GM19351 (cell line): ENCODE data around the gene FOLR2.
A peak's percentile ranks its signal among the peaks of the same experiment; 100 is the strongest.
"Not testable (repeated sequence)": the region's sequence is repeated elsewhere in the genome, so short reads cannot be mapped to it uniquely, and the experiment has no call there.

Source experiments
- ATAC-seq: cut with Tn5 transposase; IDR thresholded peaks from one replicate; pipeline ENCODE4 v1.9.1; 2021; ENCODE audit warnings: mild to moderate bottlenecking, moderate library complexity; ENCODE audit not compliant: unreplicated experiment

Gene FOLR2

DNA sequence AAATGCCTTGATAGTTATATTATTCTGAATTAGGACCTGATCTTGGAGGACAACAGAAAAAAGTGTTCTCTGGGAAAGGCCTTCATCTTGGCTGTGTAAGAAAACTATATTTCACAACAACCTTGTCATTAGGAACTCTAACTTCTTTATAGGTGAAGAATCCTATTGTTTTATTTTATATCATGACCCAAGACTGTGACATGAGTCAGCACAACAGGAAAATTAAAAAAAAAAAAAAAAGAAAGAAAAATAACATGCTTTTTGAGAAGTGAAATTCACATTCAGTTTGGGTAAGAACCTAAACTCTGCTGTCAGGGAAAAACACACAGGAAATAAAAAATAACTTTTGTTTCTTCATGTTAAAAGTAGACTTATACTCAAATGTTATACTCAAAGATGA is 11.7 kb upstream of the FOLR2 start:
- no peak for ATAC-seq

DNA sequence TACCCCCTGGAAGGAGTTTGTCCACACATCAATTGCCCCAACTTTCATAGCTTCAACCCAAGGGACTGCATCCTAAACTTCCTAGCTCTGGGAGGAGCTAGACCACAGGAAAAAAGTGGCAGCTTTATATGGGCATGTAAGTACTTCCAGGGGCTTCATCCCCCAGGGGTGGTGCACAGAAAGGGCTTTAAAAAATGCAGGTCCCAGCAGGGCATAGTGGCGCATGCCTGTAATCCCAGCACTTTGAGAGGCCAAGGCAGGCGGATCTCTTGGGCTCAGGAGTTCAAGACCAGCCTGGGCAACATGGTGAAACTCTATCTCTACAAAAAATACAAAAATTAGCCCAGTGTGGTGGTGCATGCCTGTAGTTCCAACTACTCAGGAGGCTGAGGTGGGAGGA is 9.8 kb upstream of the FOLR2 start:
- ATAC-seq = not testable (repeated sequence)

DNA sequence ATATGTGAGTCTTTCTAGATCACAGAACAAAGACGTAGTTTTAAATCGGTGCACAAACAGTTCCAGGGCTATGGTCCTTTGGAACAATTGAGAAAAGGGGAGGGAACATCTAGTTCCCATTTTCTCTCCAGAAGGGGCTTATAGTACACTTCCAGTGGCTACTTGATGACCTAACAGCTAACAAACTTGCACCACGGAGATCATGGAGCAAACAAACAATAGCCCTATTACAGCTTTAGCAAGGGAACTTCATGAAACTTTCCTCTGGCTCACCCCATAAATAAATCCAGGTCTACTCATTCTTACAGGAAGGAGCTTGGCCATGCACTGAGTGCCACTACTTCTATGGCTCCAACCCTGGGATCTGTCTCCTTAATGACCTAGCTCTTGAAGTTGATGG is 8.3 kb upstream of the FOLR2 start:
- no peak for ATAC-seq

DNA sequence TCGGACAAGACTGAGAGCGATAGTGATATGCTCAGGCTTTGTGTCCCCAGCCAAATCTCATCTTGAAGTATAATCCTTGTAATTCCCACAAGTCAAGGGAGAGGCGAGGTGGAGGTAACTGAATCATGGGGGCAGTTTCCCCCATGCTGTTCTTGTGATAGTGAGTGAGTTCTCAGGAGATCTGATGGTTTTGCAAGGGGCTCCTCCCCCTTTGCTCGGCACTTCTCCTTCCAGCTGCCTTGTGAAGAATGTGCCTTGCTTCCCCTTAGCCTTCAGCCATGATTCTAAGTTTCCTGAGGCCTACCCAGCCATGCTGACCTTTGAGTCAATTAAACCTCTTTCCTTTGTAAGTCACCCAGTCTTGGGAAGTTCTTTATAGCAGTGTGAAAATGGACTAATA is 7.5 kb upstream of the FOLR2 start:
- no peak for ATAC-seq

DNA sequence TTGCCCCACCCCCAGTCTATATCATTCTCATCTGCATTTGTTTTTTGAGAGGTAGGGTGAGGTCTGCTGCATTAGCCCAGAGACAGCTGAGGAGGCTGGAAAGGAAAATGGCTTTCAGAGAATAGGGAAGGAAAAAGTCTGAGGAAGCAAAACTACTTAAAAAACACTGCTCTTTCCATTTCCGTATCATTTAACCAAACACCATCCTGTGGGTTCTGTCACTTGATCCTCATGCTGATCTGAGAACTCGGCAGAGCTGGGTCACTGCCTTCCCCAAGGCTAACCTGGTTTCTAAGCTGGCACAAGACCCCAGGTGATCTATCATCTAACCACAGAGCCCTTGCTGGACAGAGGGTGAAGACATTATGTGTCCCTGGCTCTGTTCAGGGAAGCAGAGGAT is 1.2 kb downstream of the FOLR2 start:
- no peak for ATAC-seq

DNA sequence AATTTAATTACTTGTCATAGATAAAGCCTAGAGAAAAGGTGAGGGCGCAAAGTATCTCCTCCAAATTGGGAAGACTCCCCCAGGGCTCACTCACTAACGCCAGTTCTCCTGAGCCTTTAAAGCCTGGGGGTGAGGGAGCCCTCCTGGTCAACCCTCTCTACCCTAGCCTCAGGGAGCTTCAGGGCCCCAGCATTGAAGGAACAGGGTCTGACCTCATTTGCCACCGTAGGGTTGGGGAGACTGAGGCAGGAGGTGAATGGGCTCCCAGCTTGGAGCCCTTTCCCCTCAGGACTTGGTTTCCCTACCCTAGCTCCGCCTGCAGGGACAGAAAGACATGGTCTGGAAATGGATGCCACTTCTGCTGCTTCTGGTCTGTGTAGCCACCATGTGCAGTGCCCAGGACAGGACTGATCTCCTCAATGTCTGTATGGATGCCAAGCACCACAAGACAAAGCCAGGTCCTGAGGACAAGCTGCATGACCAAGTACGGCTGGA is 1.7 kb downstream of the FOLR2 start:
- no peak for ATAC-seq

DNA sequence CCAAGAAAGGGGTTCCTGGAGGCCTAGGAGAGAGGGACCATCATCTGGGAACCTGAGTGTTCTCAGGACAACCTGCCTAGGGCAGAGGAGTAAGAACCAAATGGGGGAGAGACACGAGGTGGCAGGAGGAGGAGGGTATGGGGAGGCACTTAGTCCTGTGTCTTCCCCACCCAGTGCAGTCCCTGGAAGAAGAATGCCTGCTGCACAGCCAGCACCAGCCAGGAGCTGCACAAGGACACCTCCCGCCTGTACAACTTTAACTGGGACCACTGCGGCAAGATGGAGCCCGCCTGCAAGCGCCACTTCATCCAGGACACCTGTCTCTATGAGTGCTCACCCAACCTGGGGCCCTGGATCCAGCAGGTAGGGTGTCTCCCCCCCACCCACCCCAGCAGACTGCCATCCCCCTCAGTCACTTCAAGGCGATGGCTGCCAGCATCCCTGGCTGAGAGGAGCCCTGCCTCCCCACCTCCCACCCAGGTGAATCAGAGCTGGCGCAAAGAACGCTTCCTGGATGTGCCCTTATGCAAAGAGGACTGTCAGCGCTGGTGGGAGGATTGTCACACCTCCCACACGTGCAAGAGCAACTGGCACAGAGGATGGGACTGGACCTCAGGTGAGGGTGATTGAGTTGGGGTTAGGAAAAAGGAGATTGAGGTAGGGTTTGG is 4.2 kb downstream of the FOLR2 start:
- no peak for ATAC-seq

DNA sequence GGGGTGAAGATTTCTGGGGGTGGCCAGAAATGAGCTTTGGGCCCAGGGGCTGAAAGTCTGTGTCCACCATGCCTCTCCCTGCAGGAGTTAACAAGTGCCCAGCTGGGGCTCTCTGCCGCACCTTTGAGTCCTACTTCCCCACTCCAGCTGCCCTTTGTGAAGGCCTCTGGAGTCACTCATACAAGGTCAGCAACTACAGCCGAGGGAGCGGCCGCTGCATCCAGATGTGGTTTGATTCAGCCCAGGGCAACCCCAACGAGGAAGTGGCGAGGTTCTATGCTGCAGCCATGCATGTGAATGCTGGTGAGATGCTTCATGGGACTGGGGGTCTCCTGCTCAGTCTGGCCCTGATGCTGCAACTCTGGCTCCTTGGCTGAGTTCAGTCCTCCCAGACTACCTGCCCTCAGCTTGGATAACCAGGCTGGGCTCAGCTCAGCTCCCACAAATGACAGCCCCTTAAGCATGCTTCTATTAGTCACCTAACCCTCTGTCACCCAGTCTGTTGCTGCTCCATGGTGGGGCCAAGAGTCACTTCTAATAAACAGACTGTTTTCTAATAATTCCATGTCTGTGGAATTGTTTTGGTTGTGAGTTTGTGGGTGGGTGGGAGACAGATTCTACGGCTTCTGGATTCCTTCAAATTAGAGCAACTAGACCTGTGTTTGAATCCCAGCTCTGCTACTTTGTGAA is 4.9 kb downstream of the FOLR2 start:
- no peak for ATAC-seq

DNA sequence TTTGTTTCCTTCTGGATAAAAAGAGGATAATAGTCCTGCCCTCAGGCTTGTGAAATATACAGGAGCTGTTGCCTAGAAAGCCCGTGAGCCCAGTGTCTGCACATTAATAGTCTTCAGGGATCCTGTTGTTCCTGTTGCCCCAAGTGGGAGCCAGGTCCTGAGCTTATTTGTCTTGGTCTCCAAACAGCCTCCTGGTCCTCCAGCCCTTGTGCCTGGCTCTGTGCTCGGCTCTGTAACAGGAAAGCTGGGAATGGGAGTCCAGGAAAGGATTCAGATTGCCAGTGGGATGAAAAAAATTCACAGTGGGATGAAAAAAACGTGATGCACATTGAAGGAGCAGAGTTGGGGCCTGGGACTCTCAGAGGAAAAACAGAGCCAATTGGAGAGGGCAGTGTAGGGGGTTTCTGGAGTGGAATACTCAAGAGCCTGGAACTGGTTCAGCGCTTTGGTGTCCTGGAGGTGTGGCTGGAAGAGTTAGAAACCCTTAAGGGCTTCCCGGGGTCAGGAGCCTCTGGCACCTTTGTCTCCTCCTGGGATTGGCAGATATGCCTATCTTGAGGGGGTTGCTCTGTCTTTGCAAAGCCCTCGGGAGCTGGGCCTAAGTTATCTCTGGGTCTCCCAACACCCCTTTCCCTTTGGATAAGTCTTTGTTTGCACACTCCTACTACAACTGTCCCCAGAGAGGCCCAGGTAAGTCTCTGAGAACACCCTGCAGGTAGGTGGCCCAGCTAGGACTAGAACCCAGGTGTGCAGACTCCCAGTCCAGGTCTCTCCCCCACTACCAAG is 5.7 kb downstream of the FOLR2 start:
- no peak for ATAC-seq

DNA sequence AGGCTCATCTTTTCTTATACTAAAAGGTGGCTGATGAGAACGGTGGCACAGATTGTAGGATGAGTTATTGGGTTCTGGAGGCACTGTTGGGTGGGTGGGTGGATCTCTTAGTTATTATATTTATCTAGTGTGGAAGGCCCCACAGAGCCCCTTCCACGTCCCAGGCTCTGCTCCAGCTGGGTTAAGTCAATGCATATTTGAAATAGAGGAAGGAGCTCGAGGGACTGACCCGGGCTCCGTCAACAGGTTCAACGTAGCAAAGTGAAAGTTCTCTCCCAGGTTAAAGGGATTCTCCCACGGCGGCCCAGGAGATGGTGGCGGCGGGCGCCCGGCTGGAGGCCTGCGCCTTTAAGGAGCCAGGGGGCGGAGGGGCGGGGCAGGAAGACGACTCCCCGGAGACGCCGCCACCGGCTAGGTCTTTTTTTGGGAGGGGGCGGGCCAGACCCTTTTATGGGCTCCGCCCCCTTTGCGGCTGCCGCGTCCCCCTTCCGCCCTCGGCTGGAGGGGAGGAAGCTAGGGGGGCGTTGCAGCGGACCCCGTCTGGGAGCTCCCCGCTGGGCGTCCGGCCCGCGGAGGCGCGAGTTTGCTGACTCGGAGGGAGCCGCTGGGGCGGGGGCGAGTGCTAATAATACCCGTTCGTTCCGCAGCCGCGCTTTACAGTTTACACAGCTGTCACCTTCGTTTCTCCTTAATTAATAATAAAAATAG is 6.5 kb downstream of the FOLR2 start:
- ATAC-seq = peak; percentile 64

DNA sequence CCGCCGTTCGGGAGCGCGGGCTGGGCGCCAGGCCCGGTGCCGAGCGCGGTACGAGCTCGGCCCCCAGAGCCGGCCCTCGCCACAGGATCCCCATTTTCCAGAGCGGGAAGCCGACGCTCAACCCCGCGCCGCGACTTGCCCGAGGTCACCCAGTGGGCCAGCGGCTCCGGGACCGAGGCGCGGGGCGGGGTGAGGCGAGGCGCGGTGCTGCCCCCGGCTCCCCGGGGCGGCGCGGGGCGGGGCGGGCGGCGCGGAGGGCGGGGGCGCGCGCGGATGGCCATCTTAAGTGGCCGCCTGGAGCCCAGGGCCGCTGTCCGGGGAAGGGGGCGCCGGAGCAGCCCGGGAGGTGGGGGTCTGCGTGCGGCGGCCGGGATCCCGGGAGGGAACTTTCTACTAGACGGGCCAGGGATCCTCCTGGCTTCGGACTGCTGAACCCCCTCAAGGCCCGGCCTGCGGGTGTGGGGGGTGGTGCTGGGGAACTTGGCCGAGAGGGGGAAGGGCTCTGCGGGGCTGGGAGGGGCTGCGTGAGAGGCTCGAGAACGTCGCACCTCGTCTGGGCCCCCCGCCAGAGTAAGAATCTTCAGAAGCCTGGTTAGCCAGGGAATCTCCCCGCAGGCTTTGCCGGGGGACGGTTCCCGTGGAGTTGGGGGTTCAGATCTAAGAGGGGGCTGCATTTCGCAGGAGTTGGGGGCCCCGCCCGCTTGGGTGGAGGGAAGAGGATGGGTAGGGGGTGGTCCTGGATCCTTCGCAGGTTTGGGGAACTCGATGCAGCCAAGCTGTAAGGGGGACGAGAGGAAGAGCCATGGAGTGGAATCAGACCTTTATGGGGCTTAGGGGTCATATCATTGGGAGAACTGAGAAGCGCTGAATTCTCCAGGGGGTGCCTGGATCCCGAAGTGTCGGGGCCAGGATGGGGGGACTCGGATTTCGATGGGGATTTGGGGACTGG is 7.3 kb downstream of the FOLR2 start:
- peak; percentile 42 for ATAC-seq

DNA sequence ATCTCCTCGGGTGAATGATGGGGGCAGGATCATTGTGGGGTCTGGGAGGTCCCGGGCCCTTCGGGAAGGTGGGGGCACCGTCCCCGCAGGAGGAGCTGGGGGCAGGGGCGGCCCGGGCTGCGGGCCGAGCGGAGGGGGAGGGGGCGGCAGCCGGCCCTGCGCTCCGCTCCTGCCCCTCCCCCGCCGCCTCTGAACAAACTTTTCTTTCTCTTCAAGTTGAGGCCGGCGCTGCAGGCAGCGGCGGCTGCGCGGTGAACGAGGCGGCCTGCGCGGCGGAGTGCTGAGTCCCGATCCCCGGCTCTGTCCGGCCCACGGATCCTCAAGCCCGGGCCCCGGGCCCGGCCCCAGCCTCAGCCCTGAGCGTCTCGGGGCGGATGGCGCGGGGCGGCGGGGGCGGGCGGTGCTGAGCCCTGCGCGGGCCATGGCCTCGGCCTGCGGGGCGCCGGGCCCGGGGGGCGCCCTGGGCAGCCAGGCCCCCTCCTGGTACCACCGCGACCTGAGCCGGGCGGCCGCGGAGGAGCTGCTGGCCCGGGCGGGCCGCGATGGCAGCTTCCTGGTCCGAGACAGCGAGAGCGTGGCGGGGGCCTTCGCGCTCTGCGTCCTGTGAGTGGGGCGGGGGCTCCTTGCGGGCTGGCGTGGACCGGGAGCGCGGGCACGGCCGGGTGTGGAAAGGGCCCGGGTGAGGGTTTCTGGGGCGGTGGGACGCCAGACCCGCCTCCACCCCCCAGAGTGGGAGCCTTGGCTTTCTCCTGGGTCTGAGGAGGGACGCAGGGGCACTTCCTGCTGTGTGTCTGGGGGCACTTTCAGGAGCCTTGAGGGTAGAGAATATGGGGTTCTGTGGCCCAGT is 8.2 kb downstream of the FOLR2 start, which contains the start of gene INPPL1:
TSS of gene INPPL1 (plus strand) at position 204 of the 847 bp plus-strand sequence. CDS start at position 422, 218 bp downstream.
- no peak for ATAC-seq

DNA sequence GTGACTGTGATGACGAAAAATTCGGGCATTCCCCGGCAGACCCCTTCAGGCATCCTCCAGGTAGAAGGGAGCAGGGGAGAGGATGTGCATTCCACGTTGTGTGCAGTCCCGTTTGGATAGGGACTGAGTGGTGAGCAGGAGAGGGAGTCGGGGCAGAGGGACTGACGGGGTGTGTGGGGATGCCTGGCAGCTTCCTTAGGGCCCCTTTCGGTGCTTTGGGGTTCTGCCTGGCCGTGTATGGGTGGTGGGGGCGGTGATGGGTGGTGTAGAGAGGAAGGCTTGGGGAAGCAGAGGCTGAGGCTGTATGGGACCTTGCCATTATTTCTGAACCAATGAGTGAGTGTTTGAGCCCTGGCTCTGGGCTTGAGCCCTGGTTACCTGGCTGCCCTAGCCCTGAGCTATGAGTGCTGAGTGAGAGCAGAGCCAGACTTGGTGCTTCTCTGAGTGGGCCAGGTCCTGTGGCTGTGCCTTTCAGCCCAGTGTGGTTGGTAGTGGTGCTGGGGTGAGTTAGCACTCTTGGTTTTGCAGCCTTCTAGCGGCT is 8.9 kb downstream of the FOLR2 start:
- ATAC-seq = no peak

DNA sequence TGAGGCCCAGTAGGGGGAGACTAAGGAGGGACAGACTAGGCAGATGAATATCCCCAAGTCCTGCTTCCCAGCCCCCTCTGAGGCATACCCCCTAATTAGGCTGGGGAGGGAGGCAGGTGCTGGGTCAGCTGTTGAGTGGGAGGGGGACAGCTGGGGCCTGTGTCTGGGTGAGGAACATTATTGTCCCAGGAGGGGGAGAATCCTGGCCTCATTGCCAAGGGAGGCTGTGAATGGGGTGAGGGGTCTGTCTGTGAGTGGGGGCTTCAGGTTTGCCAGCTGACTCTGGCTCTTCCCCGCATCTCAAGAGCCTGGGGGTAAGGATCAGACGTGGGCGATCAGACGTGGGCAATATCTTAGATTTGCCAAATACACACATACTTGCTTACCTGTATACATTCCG is 10.1 kb downstream of the FOLR2 start:
- no peak for ATAC-seq

DNA sequence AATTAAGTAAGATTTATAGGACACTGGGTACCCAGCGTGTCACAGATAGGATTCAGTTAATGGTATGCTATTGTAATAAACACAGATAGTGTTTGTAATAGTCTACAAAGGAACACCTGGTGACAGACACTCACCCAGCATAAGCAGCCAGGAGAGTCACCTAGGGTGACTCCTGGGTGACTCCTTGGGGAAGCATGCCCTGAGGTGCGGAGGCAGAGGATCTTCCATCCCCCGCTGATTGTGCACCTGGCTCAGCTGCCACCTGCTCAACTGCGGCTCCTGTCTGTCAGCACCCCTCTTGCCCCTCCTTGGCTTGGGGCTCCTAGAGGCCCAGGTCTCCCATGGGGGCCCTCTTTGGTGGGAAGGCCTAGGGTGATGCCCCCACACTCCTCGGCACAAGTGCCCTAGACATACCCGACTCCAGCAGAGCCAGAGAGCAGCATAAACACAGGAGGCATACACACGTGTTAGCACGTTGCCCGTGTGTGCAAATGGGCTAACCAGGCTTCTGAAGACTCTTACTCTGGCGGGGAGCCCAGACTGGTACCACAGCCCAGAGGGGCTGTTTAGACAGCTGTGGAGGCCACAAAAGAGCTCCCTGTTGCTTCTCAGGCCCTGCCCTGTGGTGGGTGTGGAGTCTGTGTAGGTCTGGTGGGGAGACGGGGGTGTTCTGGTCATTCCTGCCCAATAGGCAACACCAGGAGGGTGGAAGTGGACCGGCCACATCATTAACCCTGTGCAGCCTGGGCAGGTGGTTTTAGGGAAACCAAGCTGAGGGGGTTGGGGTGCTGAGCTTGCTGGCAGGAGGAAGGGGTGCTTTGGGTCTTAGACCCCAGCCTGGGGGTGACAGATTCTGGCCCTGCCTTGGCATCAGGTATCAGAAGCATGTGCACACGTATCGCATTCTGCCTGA is 11.0 kb downstream of the FOLR2 start:
- ATAC-seq = no peak

DNA sequence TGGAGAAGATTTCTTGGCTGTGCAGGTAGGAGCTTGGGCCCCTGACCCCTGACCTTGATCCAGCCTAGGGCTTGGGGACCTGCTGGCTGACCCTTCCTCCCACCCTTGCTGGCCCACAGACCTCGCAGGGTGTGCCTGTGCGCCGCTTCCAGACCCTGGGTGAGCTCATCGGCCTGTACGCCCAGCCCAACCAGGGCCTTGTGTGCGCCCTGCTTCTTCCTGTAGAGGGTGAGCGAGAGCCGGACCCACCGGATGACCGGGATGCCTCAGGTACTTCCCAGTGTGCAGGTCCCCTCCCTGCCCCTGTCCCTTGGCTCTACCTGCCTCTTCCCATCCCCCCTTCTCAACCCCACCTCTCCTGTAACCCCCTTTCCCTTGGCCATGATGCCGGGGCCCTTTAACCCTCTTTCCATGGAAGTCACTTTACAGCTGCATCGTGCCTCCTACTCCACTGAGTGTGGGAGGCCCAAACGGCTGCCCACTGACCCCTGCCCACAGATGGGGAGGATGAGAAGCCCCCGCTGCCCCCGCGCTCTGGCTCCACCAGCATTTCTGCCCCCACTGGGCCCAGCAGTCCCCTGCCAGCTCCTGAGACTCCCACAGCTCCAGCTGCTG is 11.7 kb downstream of the FOLR2 start:
- no peak for ATAC-seq

DNA sequence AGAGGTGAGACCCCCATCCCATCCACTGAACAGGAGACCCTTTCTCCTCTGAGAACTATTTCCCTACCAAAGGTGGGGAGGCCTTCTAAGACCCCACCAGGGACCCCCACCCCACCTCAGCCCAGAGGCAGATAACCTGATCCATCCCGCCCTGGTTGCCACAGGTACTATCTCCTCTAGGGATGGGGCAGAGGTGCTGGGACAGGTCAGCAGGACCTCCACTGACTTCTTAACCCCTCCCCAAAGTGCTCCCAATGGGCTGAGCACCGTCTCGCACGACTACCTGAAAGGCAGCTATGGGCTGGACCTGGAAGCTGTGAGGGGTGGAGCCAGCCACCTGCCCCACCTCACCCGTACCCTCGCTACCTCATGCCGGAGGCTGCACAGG is 12.2 kb downstream of the FOLR2 start:
- ATAC-seq = no peak
